H9 (cell line): ENCODE data around the gene ANP32A. TPM values are rescaled to one million over a fixed set of nuclear protein-coding genes. Genes with fewer than 3 reads are reported as not detected.

ENCODE experiments used
- DNase-seq: peaks from one replicate; pipeline ENCODE4 v3.0.0-alpha.2; 2017
- H2AFZ ChIP-seq: one replicate; pipeline ENCODE4 v1.6.1; 2013; ENCODE audit warnings: mild to moderate bottlenecking, low read length, control low read depth, moderate library complexity
- H2AK5ac ChIP-seq: 2 replicates; pipeline ENCODE4 v1.6.1; 2013; ENCODE audit warnings: low read length, control low read depth, mixed read lengths; ENCODE audit not compliant: insufficient read length
- H2BK120ac ChIP-seq: one replicate; pipeline ENCODE4 v1.6.1; 2013; ENCODE audit warnings: low read depth, mild to moderate bottlenecking, low read length, control low read depth, inconsistent platforms; ENCODE audit not compliant: poor library complexity, severe bottlenecking
- H2BK12ac ChIP-seq: 2 replicates; pipeline ENCODE4 v1.6.1; 2013; ENCODE audit warnings: low read length, control low read depth, mixed read lengths, low read depth; ENCODE audit not compliant: insufficient read length
- H2BK15ac ChIP-seq: 2 replicates; pipeline ENCODE4 v1.6.1; 2013; ENCODE audit warnings: low read depth, low read length, control low read depth
- H2BK20ac ChIP-seq: one replicate; pipeline ENCODE4 v1.6.1; 2013; ENCODE audit warnings: low read depth, mild to moderate bottlenecking, low read length, control low read depth, inconsistent platforms; ENCODE audit not compliant: poor library complexity, severe bottlenecking
- H2BK5ac ChIP-seq: 2 replicates; pipeline ENCODE4 v1.6.1; 2013; ENCODE audit warnings: low read length, control low read depth, mixed read lengths; ENCODE audit not compliant: insufficient read length
- H3K14ac ChIP-seq: 2 replicates; pipeline ENCODE4 v1.6.1; 2013; ENCODE audit warnings: low read length, control low read depth; ENCODE audit not compliant: insufficient read depth
- H3K18ac ChIP-seq: 2 replicates; pipeline ENCODE4 v1.6.1; 2013; ENCODE audit warnings: low read depth, mild to moderate bottlenecking, mixed read lengths, low read length, control low read depth; ENCODE audit not compliant: insufficient read length
- H3K23ac ChIP-seq: 2 replicates; pipeline ENCODE4 v1.6.1; 2013; ENCODE audit warnings: low read length, control low read depth, mixed read lengths, low read depth; ENCODE audit not compliant: insufficient read length
- H3K23me2 ChIP-seq: 2 replicates; pipeline ENCODE4 v1.6.1; 2013; ENCODE audit warnings: low read depth, mild to moderate bottlenecking, mixed read lengths, low read length, control low read depth; ENCODE audit not compliant: insufficient read length, poor library complexity, severe bottlenecking
- H3K27ac ChIP-seq: 2 replicates; pipeline ENCODE4 v1.5.1; 2013; ENCODE audit warnings: low read length, control low read depth, mixed read lengths, low read depth; ENCODE audit not compliant: insufficient read length
- H3K27me3 ChIP-seq: 2 replicates; pipeline ENCODE4 v1.6.1; 2013; ENCODE audit warnings: low read length, control low read depth, inconsistent platforms; ENCODE audit not compliant: insufficient read depth
- H3K4ac ChIP-seq: 2 replicates; pipeline ENCODE4 v1.6.1; 2013; ENCODE audit warnings: low read depth, mild to moderate bottlenecking, control low read depth, inconsistent platforms, low read length, moderate library complexity
- H3K4me1 ChIP-seq: 2 replicates; pipeline ENCODE4 v1.6.1; 2013; ENCODE audit warnings: low read length, control low read depth, inconsistent platforms; ENCODE audit not compliant: insufficient read depth
- H3K4me2 ChIP-seq: 2 replicates; pipeline ENCODE4 v1.6.1; 2013; ENCODE audit warnings: low read length, control low read depth, mixed read lengths; ENCODE audit not compliant: insufficient read length, insufficient read depth
- H3K56ac ChIP-seq: 2 replicates; pipeline ENCODE4 v1.6.1; 2013; ENCODE audit warnings: low read depth, mild to moderate bottlenecking, mixed read lengths, low read length, control low read depth; ENCODE audit not compliant: insufficient read length
- H3K79me1 ChIP-seq: 2 replicates; pipeline ENCODE4 v1.6.1; 2013; ENCODE audit warnings: low read depth, mild to moderate bottlenecking, moderate library complexity, low read length, control low read depth, inconsistent platforms; ENCODE audit not compliant: insufficient read depth, poor library complexity, severe bottlenecking
- H3K79me2 ChIP-seq: 2 replicates; pipeline ENCODE4 v1.6.1; 2013; ENCODE audit warnings: low read length, control low read depth, inconsistent platforms; ENCODE audit not compliant: insufficient read depth
- H3K9ac ChIP-seq: 2 replicates; pipeline ENCODE4 v1.6.1; 2013; ENCODE audit warnings: low read length, control low read depth, mixed read lengths; ENCODE audit not compliant: insufficient read length; ENCODE audit errors: extremely low read depth
- H3K9me3 ChIP-seq: one replicate; pipeline ENCODE4 v1.6.1; 2013; ENCODE audit warnings: low read depth, low read length, inconsistent platforms; ENCODE audit not compliant: control insufficient read depth
- H3T11ph ChIP-seq: one replicate; pipeline ENCODE4 v1.6.1; 2013; ENCODE audit warnings: mild to moderate bottlenecking, low read length, control low read depth, inconsistent platforms
- H4K20me1 ChIP-seq: one replicate; pipeline ENCODE4 v1.6.1; 2013; ENCODE audit not compliant: control insufficient read depth, insufficient read length, insufficient read depth
- H4K5ac ChIP-seq: 2 replicates; pipeline ENCODE4 v1.6.1; 2013; ENCODE audit warnings: low read depth, mild to moderate bottlenecking, mixed read lengths, low read length, control low read depth; ENCODE audit not compliant: insufficient read length
- H4K8ac ChIP-seq: replicated peaks from 2 replicates; pipeline ENCODE4 v1.6.1; 2013; ENCODE audit warnings: low read length, control low read depth, mixed read lengths, low read depth; ENCODE audit not compliant: insufficient read length
- H4K91ac ChIP-seq: 2 replicates; pipeline ENCODE4 v1.6.1; 2013; ENCODE audit warnings: low read depth, mild to moderate bottlenecking, moderate library complexity, mixed read lengths, low read length, control low read depth; ENCODE audit not compliant: insufficient read length
- H3K27ac Mint-ChIP-seq, 3 experiments: 2 replicates in 2 of 3; 3 replicates in 1 of 3; pipeline ENCODE4 v1.8.0; 2020 to 2021; ENCODE audit warnings: mixed read lengths in 3 of 3, mild to moderate bottlenecking in 1 of 3, moderate library complexity in 1 of 3
- H3K27me3 Mint-ChIP-seq: 2 replicates; pipeline ENCODE4 v1.8.0; 2021; ENCODE audit warnings: low read depth, mild to moderate bottlenecking, moderate library complexity, mixed read lengths
- H3K36me3 Mint-ChIP-seq, 3 experiments: 2 replicates in 2 of 3; 3 replicates in 1 of 3; pipeline ENCODE4 v1.8.0; 2020 to 2021; ENCODE audit warnings: low read depth in 3 of 3, mixed read lengths in 3 of 3; ENCODE audit not compliant: insufficient read depth in 1 of 3
- H3K4me1 Mint-ChIP-seq, 2 experiments: 2 replicates each; pipeline ENCODE4 v1.8.0; 2020; ENCODE audit warnings: mixed read lengths in 2 of 2
- H3K4me3 Mint-ChIP-seq, 2 experiments: 2 replicates in 1 of 2; 3 replicates in 1 of 2; pipeline ENCODE4 v1.8.0; 2020 to 2021; ENCODE audit warnings: mild to moderate bottlenecking in 2 of 2, mixed read lengths in 2 of 2, moderate library complexity in 1 of 2
- H3K9me3 Mint-ChIP-seq, 2 experiments: 2 replicates in 1 of 2; 3 replicates in 1 of 2; pipeline ENCODE4 v1.8.0; 2020; ENCODE audit warnings: mild to moderate bottlenecking in 2 of 2, mixed read lengths in 2 of 2, moderate library complexity in 1 of 2
- CTCF ChIP-seq: fragments of 200-600 bp; sonication (generic); conservative IDR thresholded peaks from 3 replicates; pipeline ENCODE4 v1.8.0; 2021; ENCODE audit warnings: antibody characterized with exemption, mild to moderate bottlenecking
- WGBS: extraction: QIAGEN DNeasy Blood & Tissue Kit; methylation state at CpG from one replicate; pipeline ENCODE4 v1.1.7; 2013; ENCODE audit warnings: missing lambda C conversion rate, low lambda C conversion rate, mixed read lengths; ENCODE audit not compliant: insufficient read length; ENCODE audit errors: extremely low coverage; 5-methylcytosine and 5-hydroxymethylcytosine counted together
- total RNA-seq: library from RNA; stranded (reverse); gene quantifications from 2 replicates; pipeline ENCODE4 v1.2.1, GENCODE V29; 2021

ANP32A gene
- total RNA-seq, 1 experiment from 2014 or later = 318 TPM

- no peak overlapping the region for H2BK12ac ChIP-seq
- H3K18ac ChIP-seq = no peak overlapping the region
- H3K4me1 ChIP-seq = no peaks in the 10 kb centered on the region
- H3K23ac ChIP-seq = no peak overlapping the region
- H2AK5ac ChIP-seq = no peak overlapping the region
- Mint-ChIP-seq H3K36me3 (no peaks in the 10 kb centered on the region), H3K27me3 (no peaks in the 10 kb centered on the region; the same call in 1 of the 2 replicates), H3K9me3 (peaks cover 0 to 3% of the 10 kb centered on the region in 2 experiments; a peak in 1 of 5 replicates), H3K27ac (no peak overlapping the region), H3K4me3 (no peak overlapping the region), H3K4me1 (no peaks in the 10 kb centered on the region)
- H3K4ac ChIP-seq = no peak overlapping the region
- H3K14ac ChIP-seq = no peak overlapping the region
- H3K79me1 ChIP-seq = no peaks in the 10 kb centered on the region
- H2AFZ ChIP-seq = no peak overlapping the region
- no peaks in the 10 kb centered on the region for H4K20me1 ChIP-seq
- no peak overlapping the region for H2BK120ac ChIP-seq
- no peak overlapping the region for H2BK5ac ChIP-seq
- DNase-seq = no peak
- H3K9ac ChIP-seq = no peak overlapping the region
- no peak overlapping the region for H4K91ac ChIP-seq
- H3T11ph ChIP-seq = no peak overlapping the region
- TF ChIP-seq CTCF = no peak
- no peak overlapping the region for H4K8ac ChIP-seq
- no peak overlapping the region for H4K5ac ChIP-seq
- no peaks in the 10 kb centered on the region for H3K27me3 ChIP-seq
- H3K56ac ChIP-seq = no peak overlapping the region
- no peak overlapping the region for H2BK15ac ChIP-seq
- no peak overlapping the region for H3K27ac ChIP-seq
- no peaks in the 10 kb centered on the region for H3K79me2 ChIP-seq
- no CpG with 5 or more reads among the region's 2 CpGs for WGBS
- H3K9me3 ChIP-seq = no peaks in the 10 kb centered on the region
- H3K23me2 ChIP-seq = no peaks in the 10 kb centered on the region
- H2BK20ac ChIP-seq = no peak overlapping the region
- no peak overlapping the region for H3K4me2 ChIP-seq
These were observed 70.9 kb downstream of the ANP32A start for GRCh38 chr15:68749793-68750192.
